ENCODE data around the gene KCTD11. TPM values are rescaled to one million over a fixed set of nuclear protein-coding genes. Genes with fewer than 3 reads are reported as not detected.

Gene KCTD11
- total RNA-seq, 1 experiment from 2014 or later = 11.0 TPM

- in situ Hi-C loops (cut with HindIII; ENCODE audit: low pct_unique_long_range_greater_than_20kb, low sequenced_read_pairs) (no loop called here), intact Hi-C loops (cut with micrococcal nuclease; ENCODE audit: unreplicated experiment) (no loop called here)
- ATAC-seq (no peak), DNase-seq (ENCODE audit: low read depth, low spot score) (no peak)
- Histone ChIP-seq H3K4me3 (ENCODE audit: low read depth in 2 of 2, low read length in 2 of 2) (no peak overlapping the region), H3K9me3 (ENCODE audit: control insufficient read depth, insufficient read depth, low read depth, low read length) (no peaks in the 10 kb centered on the region), H3K36me3 (ENCODE audit: control insufficient read depth, insufficient read depth, low read length) (no peaks in the 10 kb centered on the region), H3K27me3 (ENCODE audit: control insufficient read depth, insufficient read depth, low read length) (no peaks in the 10 kb centered on the region), H3K4me1 (ENCODE audit: control insufficient read depth, insufficient read depth, low read length) (no peaks in the 10 kb centered on the region), H3K27ac (ENCODE audit: low read length) (no peak overlapping the region)
- TF ChIP-seq SIN3A (IDR thresholded peaks at IDR 0.05; ENCODE audit: borderline replicate concordance, insufficient read depth, low read depth, low read length) (no peak), REST (IDR thresholded peaks at IDR 0.05; ENCODE audit: insufficient read depth in 1 of 2, low read depth in 2 of 2, low read length in 1 of 2) (no peak), POLR2AphosphoS5 (IDR thresholded peaks at IDR 0.05; ENCODE audit: low read depth, low read length) (no peak), CTCF (IDR thresholded peaks at IDR 0.05) (no peak), TCF7L2 (IDR thresholded peaks at IDR 0.05; ENCODE audit: low read depth, low read length) (no peak)
- ChIA-PET CTCF (no interaction called here), POLR2A (interaction anchor here (0.6 kb wide), 1 partner anchor 177 kb away, joined by 7 read pairs; no protein-coding TSS in a partner anchor)
- BruUV-seq (replicated peaks) = no TSS peak
These were observed 17.9 kb downstream of the KCTD11 start for GRCh38 chr17:7369825-7370224.

- TF ChIP-seq SIN3A (IDR thresholded peaks at IDR 0.05; ENCODE audit: borderline replicate concordance, insufficient read depth, low read depth, low read length) = no peak
- no peak for TF ChIP-seq POLR2AphosphoS5 (IDR thresholded peaks at IDR 0.05; ENCODE audit: low read depth, low read length)
- TF ChIP-seq CTCF (IDR thresholded peaks at IDR 0.05) = no peak
- no peak for TF ChIP-seq TCF7L2 (IDR thresholded peaks at IDR 0.05; ENCODE audit: low read depth, low read length)
- TF ChIP-seq REST (IDR thresholded peaks at IDR 0.05; ENCODE audit: insufficient read depth in 1 of 2, low read depth in 2 of 2, low read length in 1 of 2) = no peak
These were observed 18.9 kb downstream of the KCTD11 start for GRCh38 chr17:7370853-7371252.

More at GRCh38 chr17:7370853-7371252, 18.9 kb downstream of the KCTD11 start:
- Histone ChIP-seq H3K4me3 (ENCODE audit: low read depth in 2 of 2, low read length in 2 of 2) (no peak overlapping the region), H3K9me3 (ENCODE audit: control insufficient read depth, insufficient read depth, low read depth, low read length) (no peaks in the 10 kb centered on the region), H3K36me3 (ENCODE audit: control insufficient read depth, insufficient read depth, low read length) (no peaks in the 10 kb centered on the region), H3K27me3 (ENCODE audit: control insufficient read depth, insufficient read depth, low read length) (no peaks in the 10 kb centered on the region), H3K4me1 (ENCODE audit: control insufficient read depth, insufficient read depth, low read length) (no peaks in the 10 kb centered on the region), H3K27ac (ENCODE audit: low read length) (no peak overlapping the region)
- ATAC-seq (no peak), DNase-seq (ENCODE audit: low read depth, low spot score) (no peak)
- intact Hi-C loops (cut with micrococcal nuclease; ENCODE audit: unreplicated experiment) = no loop called here
- POLR2A ChIA-PET = interaction anchor here (0.6 kb wide), 1 partner anchor 279 kb away, joined by 8 read pairs; no protein-coding TSS in a partner anchor
- BruUV-seq (replicated peaks) = no TSS peak
- CTCF ChIA-PET = no interaction called here
- in situ Hi-C loops (cut with HindIII; ENCODE audit: low pct_unique_long_range_greater_than_20kb, low sequenced_read_pairs) = no loop called here
